Epithelial cell of prostate (primary cell): ENCODE results near the gene MLX.
"Not testable (repeated sequence)": the region's sequence is repeated elsewhere in the genome, so short reads cannot be mapped to it uniquely, and the experiment has no call there.

Source experiments
- DNase-seq: peaks from one replicate; pipeline ENCODE4 v3.0.0-alpha.2; 2011; ENCODE audit warnings: low read depth, low spot score
- H3K27ac ChIP-seq: fragments of 450-650 bp; 2 replicates; pipeline ENCODE4 v1.5.1; 2017; ENCODE audit warnings: mild to moderate bottlenecking

The MLX gene

GRCh38 chr17:42577140-42577531, 10.2 kb downstream of the MLX start:
- peak overlapping the region; percentile 75 for H3K27ac ChIP-seq
- DNase-seq: no peak

GRCh38 chr17:42577532-42578281, 10.8 kb downstream of the MLX start, which contains the start of gene PSMC3IP:
TSS of gene PSMC3IP (minus strand) at chr17:42577729. CDS start at chr17:42577686, 43 bp downstream.
- no peak for DNase-seq
- peak within 1 kb of the TSS; percentile 75 for H3K27ac ChIP-seq

- peak overlapping the region; percentile 75 for H3K27ac ChIP-seq
- no peak for DNase-seq
These were observed 11.5 kb downstream of the MLX start for GRCh38 chr17:42578282-42578869.

GRCh38 chr17:42579794-42580551, 13.1 kb downstream of the MLX start:
- no peak overlapping the region for H3K27ac ChIP-seq
- DNase-seq: no peak

- H3K27ac ChIP-seq: no peak overlapping the region
- no peak for DNase-seq
These were observed 14.9 kb downstream of the MLX start for GRCh38 chr17:42581744-42582270.

- no peak for DNase-seq
- H3K27ac ChIP-seq: no peak overlapping the region
These were observed 18.0 kb downstream of the MLX start for GRCh38 chr17:42584880-42585279.

- DNase-seq: no peak
- no peak overlapping the region for H3K27ac ChIP-seq
These were observed 18.5 kb downstream of the MLX start for GRCh38 chr17:42585353-42585752.

- peak overlapping the region; percentile 91 for H3K27ac ChIP-seq
- DNase-seq: peak; percentile 89
These were observed 19.8 kb downstream of the MLX start for GRCh38 chr17:42586514-42587230.

GRCh38 chr17:42590886-42591285, 24.0 kb downstream of the MLX start:
- no peak for DNase-seq
- H3K27ac ChIP-seq: no peak overlapping the region

- H3K27ac ChIP-seq: no peak overlapping the region
- DNase-seq: no peak
These were observed 24.5 kb downstream of the MLX start for GRCh38 chr17:42591411-42591810.

- H3K27ac ChIP-seq: no peak overlapping the region
- no peak for DNase-seq
These were observed 29.5 kb downstream of the MLX start for GRCh38 chr17:42596386-42596785.

GRCh38 chr17:42598905-42599304, 32.0 kb downstream of the MLX start:
- no peak for DNase-seq
- H3K27ac ChIP-seq: no peak overlapping the region

GRCh38 chr17:42603318-42603717, 36.4 kb downstream of the MLX start:
- no peak for DNase-seq
- no peak overlapping the region for H3K27ac ChIP-seq

- H3K27ac ChIP-seq: no peak overlapping the region
- no peak for DNase-seq
These were observed 40.9 kb downstream of the MLX start for GRCh38 chr17:42607769-42608168.

- peak overlapping the region; percentile 68 for H3K27ac ChIP-seq
- DNase-seq: no peak
These were observed 41.6 kb downstream of the MLX start for GRCh38 chr17:42608305-42609181.

- H3K27ac ChIP-seq: peak within 1 kb of the TSS; percentile 68
- DNase-seq: peak; percentile 96
These were observed 42.4 kb downstream of the MLX start, which contains the start of the genes RETREG3 and TUBG1 for GRCh38 chr17:42609182-42609813. TSS of gene RETREG3 (minus strand) at chr17:42609374. CDS start at chr17:42609324, 50 bp downstream. TSS of gene TUBG1 (plus strand) at chr17:42609683. CDS start at chr17:42609738, 55 bp downstream.

- DNase-seq: not testable (repeated sequence)
These were observed 43.2 kb downstream of the MLX start for GRCh38 chr17:42609814-42610801.

More at GRCh38 chr17:42609814-42610801, 43.2 kb downstream of the MLX start:
- H3K27ac ChIP-seq: peak overlapping the region; percentile 68
